Measurements from ENCODE around the gene SLC26A8.

- TF ChIP-seq CTCF (IDR thresholded peaks at IDR 0.05) (no peak), POLR2A (IDR thresholded peaks at IDR 0.05; ENCODE audit: low read depth) (no peak), POLR2AphosphoS5 (IDR thresholded peaks at IDR 0.05) (no peak), EP300 (IDR thresholded peaks at IDR 0.05) (no peak)
Observed at GRCh38 chr6:35936681-35937359, 87.6 kb downstream of the SLC26A8 start.

Data from esophagus muscularis mucosa (tissue), 4 donors.